ENCODE measurements around the gene RNASE7. TPM values are rescaled to one million over a fixed set of nuclear protein-coding genes. Genes with fewer than 3 reads are reported as not detected.

Gene RNASE7
- total RNA-seq, 2 donors from 2014 or later: 1.0 TPM; not detected in 1

DNA sequence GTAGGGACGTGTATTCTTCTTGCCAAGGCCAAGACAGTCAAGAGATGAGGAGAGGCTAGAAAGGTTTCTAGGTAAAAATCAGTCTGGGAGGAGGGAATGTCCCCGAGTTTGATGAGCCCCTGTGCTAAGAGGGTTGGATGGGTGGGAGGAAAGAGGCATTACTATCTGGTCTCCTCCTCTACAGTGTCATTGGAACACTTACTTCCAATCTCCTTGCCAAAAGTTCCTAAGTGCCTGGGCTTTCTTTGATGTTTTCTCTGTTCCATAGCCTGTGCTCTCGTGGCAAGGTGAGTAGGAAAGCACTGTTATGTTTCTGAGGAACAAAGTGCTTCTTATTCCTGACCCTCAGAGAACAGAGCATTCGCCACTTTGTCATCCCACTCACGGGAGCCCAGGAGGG lies 7.5 kb upstream of the RNASE7 start, which contains the start of gene RNASE13:
Gene RNASE13 (minus strand): TSS at position 101 of the 400 bp plus-strand sequence. CDS start 519 bp downstream, outside the sequence.
- TF ChIP-seq, protein P1, sequence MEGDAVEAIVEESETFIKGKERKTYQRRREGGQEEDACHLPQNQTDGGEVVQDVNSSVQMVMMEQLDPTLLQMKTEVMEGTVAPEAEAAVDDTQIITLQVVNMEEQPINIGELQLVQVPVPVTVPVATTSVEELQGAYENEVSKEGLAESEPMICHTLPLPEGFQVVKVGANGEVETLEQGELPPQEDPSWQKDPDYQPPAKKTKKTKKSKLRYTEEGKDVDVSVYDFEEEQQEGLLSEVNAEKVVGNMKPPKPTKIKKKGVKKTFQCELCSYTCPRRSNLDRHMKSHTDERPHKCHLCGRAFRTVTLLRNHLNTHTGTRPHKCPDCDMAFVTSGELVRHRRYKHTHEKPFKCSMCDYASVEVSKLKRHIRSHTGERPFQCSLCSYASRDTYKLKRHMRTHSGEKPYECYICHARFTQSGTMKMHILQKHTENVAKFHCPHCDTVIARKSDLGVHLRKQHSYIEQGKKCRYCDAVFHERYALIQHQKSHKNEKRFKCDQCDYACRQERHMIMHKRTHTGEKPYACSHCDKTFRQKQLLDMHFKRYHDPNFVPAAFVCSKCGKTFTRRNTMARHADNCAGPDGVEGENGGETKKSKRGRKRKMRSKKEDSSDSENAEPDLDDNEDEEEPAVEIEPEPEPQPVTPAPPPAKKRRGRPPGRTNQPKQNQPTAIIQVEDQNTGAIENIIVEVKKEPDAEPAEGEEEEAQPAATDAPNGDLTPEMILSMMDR (IDR thresholded peaks at IDR 0.05): no peak
- no peak for TF ChIP-seq POLR2A (IDR thresholded peaks at IDR 0.05)
- H3K9me3 ChIP-seq: no peaks in the 10 kb centered on the region
- no peak within 1 kb of the TSS for H3K27ac ChIP-seq
- ATAC-seq (no peak), DNase-seq (no peak)
- H3K36me3 ChIP-seq (replicated peaks in 1 of 2; ENCODE audit: insufficient read depth in 1 of 2, low read depth in 2 of 2): no peaks in the 10 kb centered on the region
- intact Hi-C loops (cut with DNase I): no loop called here
- H3K4me3 ChIP-seq: no peak within 1 kb of the TSS
- WGBS, 2 donors: 71 to 76% methylated on average over 5 of the region's 5 CpGs
- no peaks in the 10 kb centered on the region for H3K27me3 ChIP-seq
- peaks cover 20% of the 10 kb centered on the region for H3K4me1 ChIP-seq

DNA sequence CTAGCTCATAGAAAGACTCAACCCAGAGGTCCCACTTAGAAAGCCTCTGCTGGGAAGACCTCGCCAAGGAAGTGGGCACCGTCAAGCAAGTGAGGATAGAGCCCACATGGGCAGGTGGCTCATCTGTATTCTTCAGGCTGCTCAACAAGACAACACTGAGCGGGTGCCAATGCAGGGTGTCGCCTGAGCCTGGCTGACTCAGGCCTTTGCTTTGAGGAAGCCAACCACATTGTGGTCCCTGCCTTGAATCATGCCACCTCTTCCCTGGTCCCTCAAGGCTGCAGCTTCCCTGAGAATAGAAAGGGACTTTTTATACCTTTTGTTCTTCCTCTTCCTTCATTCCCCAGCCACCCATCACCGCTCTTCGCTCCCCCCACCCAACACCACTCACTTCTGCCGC lies 5.4 kb upstream of the RNASE7 start:
- Histone ChIP-seq H3K4me1 (peaks cover 32% of the 10 kb centered on the region), H3K4me3 (no peak overlapping the region), H3K27me3 (no peaks in the 10 kb centered on the region), H3K27ac (no peak overlapping the region), H3K9me3 (no peaks in the 10 kb centered on the region), H3K36me3 (replicated peaks in 1 of 2; ENCODE audit: insufficient read depth in 1 of 2, low read depth in 2 of 2) (no peaks in the 10 kb centered on the region)
- DNase-seq (no peak), ATAC-seq (no peak)
- intact Hi-C loops (cut with DNase I): no loop called here
- no peak for TF ChIP-seq POLR2A (IDR thresholded peaks at IDR 0.05)
- TF ChIP-seq, protein P1 (IDR thresholded peaks at IDR 0.05): no peak
- WGBS, 2 donors: 85 to 89% methylated on average over 6 to 7 of the region's 7 CpGs

DNA sequence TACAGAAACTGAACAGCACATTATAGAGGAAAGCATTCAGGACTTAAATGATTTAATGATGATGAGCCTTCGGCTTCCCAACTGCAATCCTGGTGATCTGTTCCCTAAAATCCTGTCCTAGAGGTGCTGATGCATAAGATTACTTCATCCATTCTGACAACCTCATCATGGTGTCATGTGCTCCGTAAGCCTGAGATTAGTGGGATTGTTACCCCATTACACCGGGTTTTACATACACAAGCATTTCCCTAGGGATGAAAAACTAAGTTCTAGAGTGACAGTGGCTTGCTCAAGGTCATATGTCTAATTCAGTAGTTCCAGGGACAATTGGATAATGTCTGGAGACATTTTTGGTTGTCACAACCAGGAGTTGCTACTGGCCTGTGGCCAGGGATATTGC lies 5.0 kb upstream of the RNASE7 start:
- intact Hi-C loops (cut with DNase I): no loop called here
- no peak overlapping the region for H3K27ac ChIP-seq
- H3K27me3 ChIP-seq: no peaks in the 10 kb centered on the region
- no peaks in the 10 kb centered on the region for H3K9me3 ChIP-seq
- DNase-seq (no peak), ATAC-seq (no peak)
- peaks cover 34% of the 10 kb centered on the region for H3K4me1 ChIP-seq
- H3K36me3 ChIP-seq (replicated peaks in 1 of 2; ENCODE audit: insufficient read depth in 1 of 2, low read depth in 2 of 2): no peaks in the 10 kb centered on the region
- H3K4me3 ChIP-seq: no peak overlapping the region
- WGBS, 2 donors: 78 to 91% methylated on average over 3 of the region's 3 CpGs
- TF ChIP-seq, protein P1 (IDR thresholded peaks at IDR 0.05): no peak
- no peak for TF ChIP-seq POLR2A (IDR thresholded peaks at IDR 0.05)

DNA sequence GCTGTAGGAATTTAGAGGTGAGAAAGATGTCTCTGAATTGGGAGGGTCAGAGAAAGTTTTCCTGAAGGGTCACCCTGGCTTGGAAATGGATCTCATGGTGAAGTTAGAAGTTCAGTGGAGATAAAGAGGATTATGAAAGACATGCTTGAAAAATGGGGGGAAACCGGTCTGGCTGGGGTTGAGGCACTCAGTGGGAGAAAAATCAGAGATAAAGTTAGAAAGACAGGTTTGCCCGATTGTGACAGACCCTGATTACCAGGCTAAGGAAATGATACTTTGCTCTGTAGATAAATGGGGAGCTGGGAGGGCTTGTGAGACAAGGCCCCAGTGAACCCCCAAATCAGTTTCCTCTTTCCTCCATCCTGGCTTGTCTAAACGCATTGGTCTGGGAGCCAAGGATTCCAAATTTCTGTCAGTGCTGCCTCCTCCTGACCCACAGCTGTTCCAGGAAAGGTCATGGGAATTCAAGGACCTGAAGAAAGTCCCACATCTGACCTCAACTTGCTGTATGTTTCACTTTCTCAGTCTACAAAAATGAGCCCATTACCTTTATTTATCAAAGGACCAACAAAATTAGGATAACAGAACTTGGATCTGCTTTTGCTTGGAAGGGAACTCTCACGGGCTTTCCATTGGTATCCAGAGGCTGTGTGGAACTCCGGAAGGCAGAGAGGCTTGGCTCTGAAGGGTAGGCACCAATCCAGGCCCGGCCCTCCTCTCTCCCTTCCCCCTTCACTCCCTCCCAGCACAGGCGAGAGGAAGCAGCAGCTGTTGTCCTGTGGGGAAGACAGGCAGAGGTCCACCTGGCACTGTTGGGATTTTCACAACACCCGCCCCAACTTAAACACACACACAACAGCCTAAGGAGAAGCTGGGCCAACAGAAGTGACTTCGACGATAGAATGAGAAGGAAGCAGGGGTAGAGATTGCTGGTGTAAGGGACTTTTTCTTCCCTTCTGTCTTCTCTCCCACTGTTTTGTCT lies 3.4 kb upstream of the RNASE7 start:
- H3K36me3 ChIP-seq (replicated peaks in 1 of 2; ENCODE audit: insufficient read depth in 1 of 2, low read depth in 2 of 2): no peaks in the 10 kb centered on the region
- peak; percentile 92 for ATAC-seq
- peaks cover 50% of the 10 kb centered on the region for H3K4me1 ChIP-seq
- no peaks in the 10 kb centered on the region for H3K27me3 ChIP-seq
- H3K27ac ChIP-seq: peak overlapping the region; percentile 63 to 84 (median 74)
- TF ChIP-seq POLR2A (IDR thresholded peaks at IDR 0.05): peak in 2 of 3 donors; percentile 57 to 66
- TF ChIP-seq, protein P1 (IDR thresholded peaks at IDR 0.05): peak in 1 of 7 experiments; percentile 6
- H3K4me3 ChIP-seq: no peak overlapping the region
- no peaks in the 10 kb centered on the region for H3K9me3 ChIP-seq
- intact Hi-C loops (cut with DNase I): no loop called here
- whole genome bisulfite sequencing, 2 donors: 5 to 14% methylated on average over 8 to 10 of the region's 10 CpGs
- peak; percentile 90 to 96 (median 94) for DNase-seq

Measured in body of pancreas (tissue), 4 donors.